MV-4-11 (cell line): ENCODE measurements around the gene SLC35B1.

Experiments used
- DNase-seq: peaks from one replicate; lab custom pipeline; 2025; lab: John Stamatoyannopoulos, UW

SLC35B1 gene, protein sequence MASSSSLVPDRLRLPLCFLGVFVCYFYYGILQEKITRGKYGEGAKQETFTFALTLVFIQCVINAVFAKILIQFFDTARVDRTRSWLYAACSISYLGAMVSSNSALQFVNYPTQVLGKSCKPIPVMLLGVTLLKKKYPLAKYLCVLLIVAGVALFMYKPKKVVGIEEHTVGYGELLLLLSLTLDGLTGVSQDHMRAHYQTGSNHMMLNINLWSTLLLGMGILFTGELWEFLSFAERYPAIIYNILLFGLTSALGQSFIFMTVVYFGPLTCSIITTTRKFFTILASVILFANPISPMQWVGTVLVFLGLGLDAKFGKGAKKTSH

GRCh38 chr17:49707608-49708514 lies at the start of gene SLC35B1:
TSS of gene SLC35B1 (minus strand) at chr17:49707964. CDS start at chr17:49707833, 131 bp downstream.
- peak; percentile 99 for DNase-seq

- no peak for DNase-seq
Observed at GRCh38 chr17:49757151-49757777, 49.5 kb upstream of the SLC35B1 start.

DNA sequence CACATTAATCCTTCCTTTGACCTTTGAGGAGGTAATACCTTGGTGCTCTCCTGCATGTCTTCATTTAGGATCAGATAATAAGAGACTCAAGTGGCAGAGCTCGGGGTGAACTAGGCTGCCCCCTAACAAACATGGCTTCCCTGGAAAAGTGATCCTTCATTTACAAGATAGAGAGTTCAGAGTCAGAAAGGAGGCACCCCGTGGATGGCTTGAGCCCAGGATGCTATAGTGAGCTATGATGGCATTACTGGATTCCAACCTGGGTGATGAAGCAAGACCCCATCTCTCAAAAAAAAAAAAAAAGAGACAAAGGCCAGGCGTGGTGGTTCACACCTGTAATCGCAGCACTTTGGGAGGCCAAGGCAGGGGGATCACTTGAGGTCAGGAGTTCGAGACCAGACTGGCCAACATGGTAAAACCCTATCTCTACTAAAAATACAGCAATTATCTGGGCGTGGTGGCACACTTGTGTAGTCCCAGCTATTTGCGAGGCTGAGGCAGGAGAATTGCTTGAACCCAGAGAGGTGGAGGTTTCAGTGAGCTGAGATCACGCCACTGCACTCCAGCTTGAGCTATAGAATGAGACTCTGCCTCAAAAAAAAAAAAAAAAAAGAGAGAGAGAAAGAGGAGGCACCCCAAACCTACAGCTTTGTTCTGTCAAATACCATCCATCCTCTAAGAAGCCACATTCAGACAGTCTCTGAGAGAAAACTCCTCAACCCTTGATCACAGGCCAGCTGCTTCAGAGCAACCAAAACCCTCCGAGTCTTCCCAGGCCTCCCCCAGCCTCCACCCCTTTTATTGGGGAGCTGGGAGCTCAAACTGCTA lies 48.8 kb upstream of the SLC35B1 start:
- no peak for DNase-seq

GRCh38 chr17:49755663-49756283 lies 48.0 kb upstream of the SLC35B1 start:
- no peak for DNase-seq

GRCh38 chr17:49753959-49754391 lies 46.2 kb upstream of the SLC35B1 start:
- DNase-seq, result peak; percentile 62

DNA sequence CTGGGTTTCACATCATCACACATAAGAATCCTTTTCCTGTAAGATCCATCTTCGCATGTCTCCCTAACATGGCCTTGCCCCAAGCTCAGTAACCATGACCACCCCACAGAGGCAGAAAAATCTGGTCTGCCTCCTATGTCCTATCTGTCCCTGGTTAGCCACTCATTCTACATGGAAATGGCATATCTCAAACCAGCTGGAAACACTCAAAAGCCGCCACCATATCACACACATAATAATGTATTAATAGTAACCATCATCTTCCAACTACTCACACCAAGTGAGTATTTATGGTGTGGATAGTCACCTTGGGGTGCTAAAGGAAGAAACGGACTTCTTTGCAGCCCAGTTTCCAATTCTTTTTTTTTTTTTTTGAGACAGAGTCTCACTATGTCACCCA lies 44.7 kb upstream of the SLC35B1 start:
- DNase-seq, result no peak

- DNase-seq, result no peak
Observed at GRCh38 chr17:49749730-49750129, 42.0 kb upstream of the SLC35B1 start.

DNA sequence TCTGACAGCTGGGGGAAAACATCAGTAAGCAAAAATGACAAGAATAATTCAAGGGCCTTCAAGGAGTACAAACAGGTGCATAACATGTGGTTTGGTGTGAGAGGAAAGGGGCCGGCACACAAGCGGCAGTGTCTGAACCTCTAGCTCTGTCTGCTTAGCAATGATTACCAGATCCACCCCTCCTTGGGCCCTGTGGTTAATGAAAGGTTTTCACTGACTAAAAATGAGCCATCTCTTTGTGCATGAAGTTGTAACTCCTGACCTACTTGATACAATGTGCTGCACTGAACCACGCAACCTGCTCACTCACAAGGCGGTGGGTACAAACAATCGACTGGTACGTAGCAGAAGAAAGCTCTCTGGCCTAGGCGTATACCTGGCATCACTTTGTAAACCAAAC lies 41.0 kb upstream of the SLC35B1 start:
- DNase-seq, result no peak

GRCh38 chr17:49748223-49748622 lies 40.5 kb upstream of the SLC35B1 start:
- DNase-seq, result no peak

GRCh38 chr17:49747632-49748031 lies 39.9 kb upstream of the SLC35B1 start:
- no peak for DNase-seq

DNA sequence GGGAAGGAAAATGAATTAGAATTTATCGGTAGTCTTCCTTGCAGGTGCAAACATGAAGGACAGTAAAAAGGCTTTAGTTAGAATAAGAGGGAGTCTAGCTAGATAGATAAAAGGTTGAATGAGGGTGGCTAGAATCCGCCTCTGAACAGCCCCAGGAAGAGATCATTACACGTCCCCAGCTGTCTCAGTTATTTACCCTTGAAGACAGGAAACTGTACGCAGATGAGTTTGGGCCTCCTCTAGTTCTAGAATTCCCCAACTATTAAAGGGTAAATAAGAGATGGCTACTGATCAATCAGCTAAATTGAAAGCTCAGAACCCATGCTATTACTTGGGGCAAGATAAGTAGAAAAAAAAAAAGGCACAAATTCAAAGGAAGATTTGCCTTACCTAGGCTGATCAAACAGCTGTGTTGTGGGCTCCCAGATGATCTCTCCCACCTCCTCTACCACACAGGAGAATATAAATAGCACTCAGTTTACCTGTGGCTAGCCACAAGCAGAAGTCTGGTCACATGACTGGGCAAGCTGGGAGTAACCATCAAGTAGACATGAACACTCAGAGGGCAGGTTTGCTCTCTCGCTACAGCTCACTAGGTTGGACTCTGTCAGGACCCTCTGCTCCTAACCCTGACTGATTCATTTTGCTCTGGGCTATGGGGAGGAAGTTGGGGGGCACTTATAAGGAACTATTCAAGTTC lies 39.2 kb upstream of the SLC35B1 start:
- peak; percentile 5 for DNase-seq

- DNase-seq, result no peak
Observed at GRCh38 chr17:49745175-49746139, 37.7 kb upstream of the SLC35B1 start.

GRCh38 chr17:49742166-49742638 lies 34.4 kb upstream of the SLC35B1 start:
- peak; percentile 92 for DNase-seq

DNA sequence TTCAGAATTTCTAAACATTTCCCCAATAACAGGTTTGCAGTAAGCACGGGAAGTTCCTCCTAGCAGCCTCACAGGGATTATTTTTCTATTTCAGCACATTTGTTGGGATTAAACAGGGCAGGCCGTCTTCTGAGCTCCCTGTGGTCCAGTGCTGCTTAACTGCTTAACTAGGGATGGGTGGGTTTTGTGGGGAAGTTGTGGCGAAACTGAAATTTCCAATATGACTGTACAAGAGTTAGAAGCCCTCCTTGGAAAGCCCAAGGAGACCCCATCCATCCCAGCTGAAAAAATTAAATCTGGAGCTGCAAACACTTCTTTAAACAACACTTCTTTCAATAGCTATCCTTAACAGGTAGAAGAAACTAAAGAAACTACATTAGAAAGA lies 33.9 kb upstream of the SLC35B1 start:
- peak; percentile 91 for DNase-seq

DNA sequence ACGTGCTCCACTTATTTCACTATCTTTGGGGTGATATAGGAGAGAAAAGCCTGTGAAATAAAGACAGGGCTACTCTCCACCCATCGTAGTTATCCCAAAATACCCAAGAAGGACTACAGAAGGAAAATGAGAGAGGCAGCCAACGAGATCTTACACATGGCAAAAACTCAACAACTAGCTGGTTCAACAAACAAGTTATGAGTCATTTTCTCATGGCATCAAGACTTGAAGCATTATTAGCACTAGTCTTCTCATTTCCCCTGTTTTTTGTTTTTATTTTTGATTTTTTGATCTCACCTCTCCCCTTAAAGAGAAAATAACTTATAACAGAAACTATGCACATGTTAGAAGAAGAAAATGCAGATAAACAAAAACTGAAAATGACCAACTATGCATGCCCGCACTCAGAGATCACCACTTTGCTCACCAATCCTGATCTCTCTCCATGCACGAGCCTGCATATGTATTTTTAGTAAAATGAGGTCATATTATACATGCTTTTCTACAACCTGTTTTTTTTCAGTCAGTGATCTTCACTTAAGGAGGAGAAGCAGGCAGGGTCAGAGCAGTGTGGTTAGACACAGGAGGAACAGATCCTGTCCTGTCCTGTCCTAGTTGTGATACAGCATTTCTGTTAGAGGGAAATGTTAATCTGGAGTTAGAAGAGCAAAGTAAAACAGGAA lies 33.4 kb upstream of the SLC35B1 start:
- DNase-seq, result peak; percentile 91

DNA sequence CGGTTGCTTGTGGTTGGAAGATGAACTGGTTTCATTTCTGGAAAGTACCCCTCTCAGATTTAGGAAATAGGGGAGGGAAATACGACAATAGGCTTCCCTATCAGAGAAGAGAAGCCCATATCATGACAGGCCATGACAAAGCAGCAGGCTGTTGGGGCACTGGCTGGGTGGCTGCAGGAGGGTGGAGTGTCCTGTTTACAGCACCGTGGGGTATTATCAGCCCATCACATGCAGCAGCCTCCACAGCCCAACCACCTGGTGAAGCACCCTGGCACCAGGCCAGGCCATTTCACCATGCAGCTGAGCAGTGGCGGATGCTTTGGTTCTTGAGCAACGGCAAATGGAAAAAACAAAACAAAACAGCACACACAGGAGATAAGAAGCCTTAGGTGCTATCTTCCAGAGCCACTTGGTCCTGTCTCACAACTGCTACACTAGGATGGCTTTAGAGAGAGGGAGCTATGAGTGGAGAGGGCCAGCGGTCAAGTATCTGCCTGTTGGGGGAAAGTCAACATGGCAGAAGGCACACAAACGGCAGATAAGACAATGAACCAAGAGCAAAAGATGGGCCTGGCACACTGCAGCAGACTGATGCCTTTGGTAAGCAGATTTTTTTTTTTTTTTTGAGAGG lies 32.0 kb upstream of the SLC35B1 start:
- DNase-seq, result peak; percentile 98

- DNase-seq, result no peak
Observed at GRCh38 chr17:49738456-49739163, 30.8 kb upstream of the SLC35B1 start.
